ENCODE data around the gene GAS2L3.
"Not testable (repeated sequence)": the region's sequence is repeated elsewhere in the genome, so short reads cannot be mapped to it uniquely, and the experiment has no call there.

Gene GAS2L3

GRCh38 chr12:100601626-100602025 lies 28.1 kb downstream of the GAS2L3 start:
- H3K27ac ChIP-seq (ENCODE audit: low read length): no peak overlapping the region
- no peaks in the 10 kb centered on the region for H3K4me1 ChIP-seq (ENCODE audit: low read length)

DNA sequence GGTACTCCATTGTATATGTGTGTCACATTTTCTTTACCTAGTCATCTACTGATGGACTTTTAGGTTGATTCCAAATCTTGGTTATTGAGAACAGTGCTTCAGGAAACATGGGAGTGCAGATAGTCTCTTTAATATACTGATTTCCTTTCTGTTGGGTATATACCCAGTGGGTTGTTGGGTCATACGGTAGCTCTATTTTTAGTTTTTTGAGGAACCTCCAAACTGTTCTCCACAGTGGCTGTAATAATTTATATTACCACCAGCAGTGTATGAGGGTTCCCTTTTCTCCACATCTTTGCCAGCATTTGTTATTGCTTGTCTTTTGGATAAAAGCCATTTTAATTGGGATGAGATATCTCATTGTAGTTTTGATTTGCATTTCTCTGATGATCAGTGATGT lies 29.5 kb downstream of the GAS2L3 start:
- not testable (repeated sequence) for H3K4me1 ChIP-seq (ENCODE audit: low read length); H3K4me2 ChIP-seq (ENCODE audit: low read depth, low read length); H3K27ac ChIP-seq (ENCODE audit: low read length); H3K4me3 ChIP-seq (ENCODE audit: low read length); DNase-seq; H3K9me3 ChIP-seq (replicated peaks; ENCODE audit: insufficient read depth, low read length); H3K36me3 ChIP-seq (replicated peaks; ENCODE audit: insufficient read depth, low read length); H3K9ac ChIP-seq (ENCODE audit: low read length); H3F3A ChIP-seq (ENCODE audit: insufficient read depth, low read length); H3K79me2 ChIP-seq (ENCODE audit: low read length); H3K9me2 ChIP-seq (replicated peaks; ENCODE audit: insufficient read depth, low read length); H2AFZ ChIP-seq (ENCODE audit: low read length); H3K27me3 ChIP-seq (replicated peaks; ENCODE audit: insufficient read depth, low read length); H4K20me1 ChIP-seq (ENCODE audit: insufficient read depth, low read length)

More at GRCh38 chr12:100601626-100602025, 28.1 kb downstream of the GAS2L3 start:
- no peak overlapping the region for H3K4me3 ChIP-seq (ENCODE audit: low read length)
- no peak for DNase-seq
- H3K4me2 ChIP-seq (ENCODE audit: low read depth, low read length): no peak overlapping the region
- no peaks in the 10 kb centered on the region for H4K20me1 ChIP-seq (ENCODE audit: insufficient read depth, low read length)
- H3K79me2 ChIP-seq (ENCODE audit: low read length): no peaks in the 10 kb centered on the region
- no peaks in the 10 kb centered on the region for H3K9me2 ChIP-seq (replicated peaks; ENCODE audit: insufficient read depth, low read length)
- H3K9ac ChIP-seq (ENCODE audit: low read length): no peak overlapping the region
- H3K9me3 ChIP-seq (replicated peaks; ENCODE audit: insufficient read depth, low read length): no peaks in the 10 kb centered on the region
- no peak overlapping the region for H2AFZ ChIP-seq (ENCODE audit: low read length)
- TF ChIP-seq EZH2phosphoT487 (IDR thresholded peaks at IDR 0.05; ENCODE audit: low read length): no peak
- no peak for TF ChIP-seq EZH2 (optimal IDR thresholded peaks at IDR 0.05; ENCODE audit: low read depth, low read length)
- TF ChIP-seq, protein P1, sequence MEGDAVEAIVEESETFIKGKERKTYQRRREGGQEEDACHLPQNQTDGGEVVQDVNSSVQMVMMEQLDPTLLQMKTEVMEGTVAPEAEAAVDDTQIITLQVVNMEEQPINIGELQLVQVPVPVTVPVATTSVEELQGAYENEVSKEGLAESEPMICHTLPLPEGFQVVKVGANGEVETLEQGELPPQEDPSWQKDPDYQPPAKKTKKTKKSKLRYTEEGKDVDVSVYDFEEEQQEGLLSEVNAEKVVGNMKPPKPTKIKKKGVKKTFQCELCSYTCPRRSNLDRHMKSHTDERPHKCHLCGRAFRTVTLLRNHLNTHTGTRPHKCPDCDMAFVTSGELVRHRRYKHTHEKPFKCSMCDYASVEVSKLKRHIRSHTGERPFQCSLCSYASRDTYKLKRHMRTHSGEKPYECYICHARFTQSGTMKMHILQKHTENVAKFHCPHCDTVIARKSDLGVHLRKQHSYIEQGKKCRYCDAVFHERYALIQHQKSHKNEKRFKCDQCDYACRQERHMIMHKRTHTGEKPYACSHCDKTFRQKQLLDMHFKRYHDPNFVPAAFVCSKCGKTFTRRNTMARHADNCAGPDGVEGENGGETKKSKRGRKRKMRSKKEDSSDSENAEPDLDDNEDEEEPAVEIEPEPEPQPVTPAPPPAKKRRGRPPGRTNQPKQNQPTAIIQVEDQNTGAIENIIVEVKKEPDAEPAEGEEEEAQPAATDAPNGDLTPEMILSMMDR (IDR thresholded peaks at IDR 0.05; ENCODE audit: low read length): no peak
- H3K36me3 ChIP-seq (replicated peaks; ENCODE audit: insufficient read depth, low read length): no peaks in the 10 kb centered on the region
- no peaks in the 10 kb centered on the region for H3K27me3 ChIP-seq (replicated peaks; ENCODE audit: insufficient read depth, low read length)
- H3F3A ChIP-seq (ENCODE audit: insufficient read depth, low read length): no peaks in the 10 kb centered on the region

DNA sequence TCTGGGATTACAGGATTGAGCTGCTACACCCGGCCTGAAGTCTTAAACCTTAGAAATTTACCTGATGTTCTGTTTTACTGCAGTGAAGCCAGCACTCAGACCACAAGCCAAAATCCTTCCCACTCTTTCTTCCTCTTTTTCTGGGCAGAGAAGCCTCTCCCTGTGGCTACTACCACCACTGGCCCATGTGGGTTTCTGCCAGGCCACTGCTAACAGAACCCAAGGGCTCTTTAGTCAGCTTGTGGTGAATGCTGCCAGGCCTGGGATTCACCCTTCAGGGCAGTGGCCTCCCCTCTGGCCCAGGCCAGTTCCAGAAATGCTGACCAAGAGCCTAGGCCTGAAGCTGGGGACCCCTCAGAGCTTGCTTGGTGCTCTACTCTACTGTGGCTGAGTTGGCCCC lies 35.3 kb downstream of the GAS2L3 start:
- H4K20me1 ChIP-seq (ENCODE audit: insufficient read depth, low read length): no peaks in the 10 kb centered on the region
- H3K27ac ChIP-seq (ENCODE audit: low read length): no peak overlapping the region
- H3K36me3 ChIP-seq (replicated peaks; ENCODE audit: insufficient read depth, low read length): no peaks in the 10 kb centered on the region
- no peaks in the 10 kb centered on the region for H3F3A ChIP-seq (ENCODE audit: insufficient read depth, low read length)
- no peak overlapping the region for H3K9ac ChIP-seq (ENCODE audit: low read length)
- TF ChIP-seq EZH2phosphoT487 (IDR thresholded peaks at IDR 0.05; ENCODE audit: low read length): no peak
- TF ChIP-seq EZH2 (optimal IDR thresholded peaks at IDR 0.05; ENCODE audit: low read depth, low read length): no peak
- TF ChIP-seq, protein P1 (IDR thresholded peaks at IDR 0.05; ENCODE audit: low read length): no peak
- no peak overlapping the region for H2AFZ ChIP-seq (ENCODE audit: low read length)
- no peak for DNase-seq
- no peak overlapping the region for H3K4me3 ChIP-seq (ENCODE audit: low read length)
- no peak overlapping the region for H3K4me2 ChIP-seq (ENCODE audit: low read depth, low read length)
- no peaks in the 10 kb centered on the region for H3K79me2 ChIP-seq (ENCODE audit: low read length)
- H3K27me3 ChIP-seq (replicated peaks; ENCODE audit: insufficient read depth, low read length): no peaks in the 10 kb centered on the region
- no peaks in the 10 kb centered on the region for H3K9me2 ChIP-seq (replicated peaks; ENCODE audit: insufficient read depth, low read length)
- no peaks in the 10 kb centered on the region for H3K4me1 ChIP-seq (ENCODE audit: low read length)
- no peaks in the 10 kb centered on the region for H3K9me3 ChIP-seq (replicated peaks; ENCODE audit: insufficient read depth, low read length)

GRCh38 chr12:100610666-100611430 lies 37.4 kb downstream of the GAS2L3 start:
- no peak overlapping the region for H2AFZ ChIP-seq (ENCODE audit: low read length)
- no peak overlapping the region for H3K4me3 ChIP-seq (ENCODE audit: low read length)
- DNase-seq: no peak
- H3K4me1 ChIP-seq (ENCODE audit: low read length): no peaks in the 10 kb centered on the region
- H3K9ac ChIP-seq (ENCODE audit: low read length): no peak overlapping the region
- H3K36me3 ChIP-seq (replicated peaks; ENCODE audit: insufficient read depth, low read length): no peaks in the 10 kb centered on the region
- no peaks in the 10 kb centered on the region for H3K27me3 ChIP-seq (replicated peaks; ENCODE audit: insufficient read depth, low read length)
- H3K9me3 ChIP-seq (replicated peaks; ENCODE audit: insufficient read depth, low read length): no peaks in the 10 kb centered on the region
- TF ChIP-seq EZH2phosphoT487 (IDR thresholded peaks at IDR 0.05; ENCODE audit: low read length) (no peak), EZH2 (optimal IDR thresholded peaks at IDR 0.05; ENCODE audit: low read depth, low read length) (no peak)
- TF ChIP-seq, protein P1 (IDR thresholded peaks at IDR 0.05; ENCODE audit: low read length): no peak
- no peaks in the 10 kb centered on the region for H3F3A ChIP-seq (ENCODE audit: insufficient read depth, low read length)
- no peaks in the 10 kb centered on the region for H3K79me2 ChIP-seq (ENCODE audit: low read length)
- no peak overlapping the region for H3K4me2 ChIP-seq (ENCODE audit: low read depth, low read length)
- no peak overlapping the region for H3K27ac ChIP-seq (ENCODE audit: low read length)
- no peaks in the 10 kb centered on the region for H3K9me2 ChIP-seq (replicated peaks; ENCODE audit: insufficient read depth, low read length)
- no peaks in the 10 kb centered on the region for H4K20me1 ChIP-seq (ENCODE audit: insufficient read depth, low read length)
